Right hindlimb (tissue), 1 donor: ENCODE measurements around the gene EFCAB6.

Experiments used
- DNase-seq: peaks from one replicate; pipeline ENCODE4 v3.0.0-alpha.2; 2018

The EFCAB6 gene

GRCh38 chr22:43541462-43542407 lies 270.4 kb downstream of the EFCAB6 start:
- no peak for DNase-seq

GRCh38 chr22:43541022-43541421 lies 271.1 kb downstream of the EFCAB6 start:
- DNase-seq = no peak

GRCh38 chr22:43540529-43540923 lies 271.6 kb downstream of the EFCAB6 start:
- no peak for DNase-seq

- no peak for DNase-seq
Observed at GRCh38 chr22:43539572-43540528, 272.3 kb downstream of the EFCAB6 start.

- DNase-seq = no peak
Observed at GRCh38 chr22:43537019-43537585, 275.0 kb downstream of the EFCAB6 start.

GRCh38 chr22:43535741-43536140 lies 276.4 kb downstream of the EFCAB6 start:
- DNase-seq = no peak

GRCh38 chr22:43535336-43535735 lies 276.8 kb downstream of the EFCAB6 start:
- no peak for DNase-seq

GRCh38 chr22:43534916-43535315 lies 277.2 kb downstream of the EFCAB6 start:
- DNase-seq = no peak

GRCh38 chr22:43533656-43534428 lies 278.3 kb downstream of the EFCAB6 start:
- DNase-seq = no peak

GRCh38 chr22:43533156-43533530 lies 279.0 kb downstream of the EFCAB6 start:
- no peak for DNase-seq

GRCh38 chr22:43532301-43533155 lies 279.6 kb downstream of the EFCAB6 start:
- no peak for DNase-seq

- DNase-seq = no peak
Observed at GRCh38 chr22:43531651-43532050, 280.5 kb downstream of the EFCAB6 start.

GRCh38 chr22:43530349-43531201 lies 281.5 kb downstream of the EFCAB6 start:
- no peak for DNase-seq

- no peak for DNase-seq
Observed at GRCh38 chr22:43529934-43530333, 282.2 kb downstream of the EFCAB6 start.

GRCh38 chr22:43529461-43529860 lies 282.6 kb downstream of the EFCAB6 start:
- no peak for DNase-seq

- no peak for DNase-seq
Observed at GRCh38 chr22:43528601-43529360, 283.3 kb downstream of the EFCAB6 start.

GRCh38 chr22:43526946-43527345 lies 285.2 kb downstream of the EFCAB6 start:
- DNase-seq = no peak

- no peak for DNase-seq
Observed at GRCh38 chr22:43526117-43526655, 285.9 kb downstream of the EFCAB6 start.

GRCh38 chr22:43521716-43522115 lies 290.4 kb downstream of the EFCAB6 start:
- DNase-seq = no peak
